WTC11 (cell line): ENCODE data around the gene IGFN1. TPM values are rescaled to one million over a fixed set of nuclear protein-coding genes. Genes with fewer than 3 reads are reported as not detected.

Source experiments
- ATAC-seq: fragments of 200-7000 bp; cut with Tn5 transposase; 2 replicates; pipeline ENCODE4 v1.10.0; 2021; ENCODE audit warnings: mild to moderate bottlenecking, moderate library complexity
- CTCF ChIA-PET: fragments of 300-600 bp; sonication (Branson Sonifier 250); formaldehyde crosslinking; loops from one replicate; lab custom pipeline; 2021; ENCODE audit warnings: antibody characterized with exemption; lab: Charles Lee
- POLR2A ChIA-PET: fragments of 350-600 bp; sonication (Branson Sonifier 250); formaldehyde crosslinking; loops from one replicate; lab custom pipeline; 2021; ENCODE audit warnings: antibody characterized with exemption; lab: Charles Lee
- DNase-seq: peaks from one replicate; pipeline ENCODE4 v3.0.0; 2021; ENCODE audit warnings: low spot score
- H3K27ac Mint-ChIP-seq: 2 replicates; pipeline ENCODE4 v1.8.0; 2021; ENCODE audit warnings: mixed read lengths
- H3K27me3 Mint-ChIP-seq: 2 replicates; pipeline ENCODE4 v1.8.0; 2021; ENCODE audit warnings: low read depth, mild to moderate bottlenecking, moderate library complexity, mixed read lengths
- H3K36me3 Mint-ChIP-seq: 2 replicates; pipeline ENCODE4 v1.8.0; 2021; ENCODE audit warnings: mixed read lengths
- H3K4me1 Mint-ChIP-seq: 2 replicates; pipeline ENCODE4 v1.8.0; 2022; ENCODE audit warnings: mixed read lengths
- H3K4me3 Mint-ChIP-seq: 2 replicates; pipeline ENCODE4 v1.8.0; 2021; ENCODE audit warnings: mild to moderate bottlenecking, moderate library complexity, mixed read lengths
- H3K9me3 Mint-ChIP-seq: 2 replicates; pipeline ENCODE4 v1.8.0; 2021; ENCODE audit warnings: mixed read lengths
- AFF4 ChIP-seq: sonication (generic); formaldehyde crosslinking; IDR thresholded peaks from 2 replicates; pipeline ENCODE4 v1.8.1; 2023; ENCODE audit warnings: mild to moderate bottlenecking, missing genetic modification reagents, borderline replicate concordance
- CREM ChIP-seq: sonication (generic); formaldehyde crosslinking; IDR thresholded peaks from 2 replicates; pipeline ENCODE4 v1.8.1; 2022; ENCODE audit warnings: mild to moderate bottlenecking, missing genetic modification reagents, moderate library complexity
- ETV6 ChIP-seq: sonication (generic); formaldehyde crosslinking; IDR thresholded peaks from 2 replicates; pipeline ENCODE4 v1.8.1; 2022; ENCODE audit warnings: mild to moderate bottlenecking, missing genetic modification reagents
- FOXP4 ChIP-seq: sonication (generic); formaldehyde crosslinking; IDR thresholded peaks from 2 replicates; pipeline ENCODE4 v1.8.0; 2022; ENCODE audit warnings: mild to moderate bottlenecking, missing genetic modification reagents
- GRHL2 ChIP-seq: fragments of 250-450 bp; sonication (Bioruptor Pico); IDR thresholded peaks from 2 replicates; pipeline ENCODE4 v1.8.0; 2022; ENCODE audit warnings: mild to moderate bottlenecking, moderate library complexity; ENCODE audit not compliant: insufficient replicate concordance, severe bottlenecking
- RELA ChIP-seq: sonication (generic); formaldehyde crosslinking; IDR thresholded peaks from 2 replicates; pipeline ENCODE4 v1.8.1; 2022; ENCODE audit warnings: missing genetic modification reagents, mild to moderate bottlenecking, borderline replicate concordance
- SP1 ChIP-seq: sonication (generic); formaldehyde crosslinking; conservative IDR thresholded peaks from 2 replicates; pipeline ENCODE4 v1.8.1; 2022; ENCODE audit warnings: missing genetic modification reagents
- TEAD1 ChIP-seq: sonication (generic); formaldehyde crosslinking; IDR thresholded peaks from 2 replicates; pipeline ENCODE4 v1.8.0; 2022; ENCODE audit warnings: mild to moderate bottlenecking, missing genetic modification reagents
- TEAD4 ChIP-seq: sonication (generic); formaldehyde crosslinking; IDR thresholded peaks from 2 replicates; pipeline ENCODE4 v1.8.0; 2022; ENCODE audit warnings: mild to moderate bottlenecking, missing genetic modification reagents
- ZBTB21 ChIP-seq: sonication (generic); formaldehyde crosslinking; IDR thresholded peaks from 2 replicates; pipeline ENCODE4 v1.8.1; 2023; ENCODE audit warnings: mild to moderate bottlenecking, missing genetic modification reagents, borderline replicate concordance
- ZNF138 ChIP-seq: sonication (generic); formaldehyde crosslinking; conservative IDR thresholded peaks from 2 replicates; pipeline ENCODE4 v1.8.1; 2022; ENCODE audit warnings: mild to moderate bottlenecking, moderate library complexity, missing genetic modification reagents
- ZNF671 ChIP-seq: fragments of 250-450 bp; sonication (Bioruptor Pico); IDR thresholded peaks from 2 replicates; pipeline ENCODE4 v1.8.0; 2021; ENCODE audit warnings: mild to moderate bottlenecking
- total RNA-seq: library from RNA; stranded (reverse); gene quantifications from 3 replicates; pipeline ENCODE4 v1.2.3, GENCODE V29; 2021
- TF ChIP-seq, protein P1 (sequence below): fragments of 250-450 bp; sonication (Bioruptor Pico); IDR thresholded peaks from 2 replicates; pipeline ENCODE4 v2.1.2; 2022; ENCODE audit warnings: mild to moderate bottlenecking, moderate library complexity
- TF ChIP-seq, protein P2 (sequence below): sonication (generic); formaldehyde crosslinking; IDR thresholded peaks from 2 replicates; pipeline ENCODE4 v1.8.1; 2022; ENCODE audit warnings: low read depth, mild to moderate bottlenecking, moderate library complexity, missing genetic modification reagents, borderline replicate concordance
- TF ChIP-seq, protein P3 (sequence below): fragments of 250-450 bp; sonication (Bioruptor Pico); IDR thresholded peaks from 2 replicates; pipeline ENCODE4 v1.9.0; 2021; ENCODE audit warnings: mild to moderate bottlenecking, borderline replicate concordance
- TF ChIP-seq, protein P4 (sequence below): sonication (generic); formaldehyde crosslinking; IDR thresholded peaks from 2 replicates; pipeline ENCODE4 v1.8.0; 2023; ENCODE audit warnings: missing genetic modification reagents, mild to moderate bottlenecking, borderline replicate concordance

IGFN1 gene
- total RNA-seq, 1 experiment from 2014 or later, result 0.11 TPM

DNA sequence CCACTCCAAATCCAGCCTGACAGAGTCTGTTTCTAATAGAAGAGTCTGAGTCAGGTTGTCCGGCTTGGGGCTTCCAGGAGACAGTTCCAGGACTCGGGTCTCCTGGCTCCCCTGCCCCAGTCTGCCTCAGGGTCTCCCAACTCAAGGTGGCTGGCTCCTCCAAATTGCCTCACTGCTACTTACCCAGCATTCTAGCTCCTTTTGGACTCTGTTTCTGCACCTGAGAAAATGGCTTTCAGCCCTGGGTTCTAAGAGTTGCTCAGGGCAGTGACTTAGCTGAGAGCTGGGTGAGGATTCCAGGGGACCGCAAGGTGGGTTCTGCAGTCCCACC lies 5.5 kb upstream of the IGFN1 start:
- ChIA-PET POLR2A (interaction anchor here (0.6 kb wide), 1 partner anchor 31 kb away, joined by 5 read pairs; the partner anchor contains the start of gene TMEM9), CTCF (interaction anchor here (0.6 to 1.8 kb wide), 9 partner anchors 10 to 66 kb away, joined by 3 to 6 read pairs (median 4); partner anchors contain the start of gene TMEM9)
- TF ChIP-seq, protein P1, sequence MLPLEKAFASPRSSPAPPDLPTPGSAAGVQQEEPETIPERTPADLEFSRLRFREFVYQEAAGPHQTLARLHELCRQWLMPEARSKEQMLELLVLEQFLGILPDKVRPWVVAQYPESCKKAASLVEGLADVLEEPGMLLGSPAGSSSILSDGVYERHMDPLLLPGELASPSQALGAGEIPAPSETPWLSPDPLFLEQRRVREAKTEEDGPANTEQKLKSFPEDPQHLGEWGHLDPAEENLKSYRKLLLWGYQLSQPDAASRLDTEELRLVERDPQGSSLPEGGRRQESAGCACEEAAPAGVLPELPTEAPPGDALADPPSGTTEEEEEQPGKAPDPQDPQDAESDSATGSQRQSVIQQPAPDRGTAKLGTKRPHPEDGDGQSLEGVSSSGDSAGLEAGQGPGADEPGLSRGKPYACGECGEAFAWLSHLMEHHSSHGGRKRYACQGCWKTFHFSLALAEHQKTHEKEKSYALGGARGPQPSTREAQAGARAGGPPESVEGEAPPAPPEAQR (CRISPR knock-in tag), result no peak
- TF ChIP-seq TEAD1 (CRISPR knock-in tag) (no peak), SP1 (CRISPR knock-in tag) (no peak), AFF4 (CRISPR knock-in tag) (no peak), RELA (CRISPR knock-in tag) (no peak), ETV6 (CRISPR knock-in tag) (no peak), CREM (CRISPR knock-in tag) (no peak), TEAD4 (CRISPR knock-in tag) (no peak), ZBTB21 (CRISPR knock-in tag) (no peak), ZNF138 (no peak)
- TF ChIP-seq, protein P2, sequence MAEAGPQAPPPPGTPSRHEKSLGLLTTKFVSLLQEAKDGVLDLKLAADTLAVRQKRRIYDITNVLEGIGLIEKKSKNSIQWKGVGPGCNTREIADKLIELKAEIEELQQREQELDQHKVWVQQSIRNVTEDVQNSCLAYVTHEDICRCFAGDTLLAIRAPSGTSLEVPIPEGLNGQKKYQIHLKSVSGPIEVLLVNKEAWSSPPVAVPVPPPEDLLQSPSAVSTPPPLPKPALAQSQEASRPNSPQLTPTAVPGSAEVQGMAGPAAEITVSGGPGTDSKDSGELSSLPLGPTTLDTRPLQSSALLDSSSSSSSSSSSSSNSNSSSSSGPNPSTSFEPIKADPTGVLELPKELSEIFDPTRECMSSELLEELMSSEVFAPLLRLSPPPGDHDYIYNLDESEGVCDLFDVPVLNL (CRISPR knock-in tag), result no peak
- TF ChIP-seq, protein P3, sequence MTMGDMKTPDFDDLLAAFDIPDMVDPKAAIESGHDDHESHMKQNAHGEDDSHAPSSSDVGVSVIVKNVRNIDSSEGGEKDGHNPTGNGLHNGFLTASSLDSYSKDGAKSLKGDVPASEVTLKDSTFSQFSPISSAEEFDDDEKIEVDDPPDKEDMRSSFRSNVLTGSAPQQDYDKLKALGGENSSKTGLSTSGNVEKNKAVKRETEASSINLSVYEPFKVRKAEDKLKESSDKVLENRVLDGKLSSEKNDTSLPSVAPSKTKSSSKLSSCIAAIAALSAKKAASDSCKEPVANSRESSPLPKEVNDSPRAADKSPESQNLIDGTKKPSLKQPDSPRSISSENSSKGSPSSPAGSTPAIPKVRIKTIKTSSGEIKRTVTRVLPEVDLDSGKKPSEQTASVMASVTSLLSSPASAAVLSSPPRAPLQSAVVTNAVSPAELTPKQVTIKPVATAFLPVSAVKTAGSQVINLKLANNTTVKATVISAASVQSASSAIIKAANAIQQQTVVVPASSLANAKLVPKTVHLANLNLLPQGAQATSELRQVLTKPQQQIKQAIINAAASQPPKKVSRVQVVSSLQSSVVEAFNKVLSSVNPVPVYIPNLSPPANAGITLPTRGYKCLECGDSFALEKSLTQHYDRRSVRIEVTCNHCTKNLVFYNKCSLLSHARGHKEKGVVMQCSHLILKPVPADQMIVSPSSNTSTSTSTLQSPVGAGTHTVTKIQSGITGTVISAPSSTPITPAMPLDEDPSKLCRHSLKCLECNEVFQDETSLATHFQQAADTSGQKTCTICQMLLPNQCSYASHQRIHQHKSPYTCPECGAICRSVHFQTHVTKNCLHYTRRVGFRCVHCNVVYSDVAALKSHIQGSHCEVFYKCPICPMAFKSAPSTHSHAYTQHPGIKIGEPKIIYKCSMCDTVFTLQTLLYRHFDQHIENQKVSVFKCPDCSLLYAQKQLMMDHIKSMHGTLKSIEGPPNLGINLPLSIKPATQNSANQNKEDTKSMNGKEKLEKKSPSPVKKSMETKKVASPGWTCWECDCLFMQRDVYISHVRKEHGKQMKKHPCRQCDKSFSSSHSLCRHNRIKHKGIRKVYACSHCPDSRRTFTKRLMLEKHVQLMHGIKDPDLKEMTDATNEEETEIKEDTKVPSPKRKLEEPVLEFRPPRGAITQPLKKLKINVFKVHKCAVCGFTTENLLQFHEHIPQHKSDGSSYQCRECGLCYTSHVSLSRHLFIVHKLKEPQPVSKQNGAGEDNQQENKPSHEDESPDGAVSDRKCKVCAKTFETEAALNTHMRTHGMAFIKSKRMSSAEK, result no peak
- Mint-ChIP-seq H3K27ac (no peak overlapping the region), H3K9me3 (no peaks in the 10 kb centered on the region), H3K36me3 (no peaks in the 10 kb centered on the region), H3K4me1 (peaks cover 9% of the 10 kb centered on the region), H3K4me3 (no peak overlapping the region), H3K27me3 (peaks cover 9% of the 10 kb centered on the region)
- ATAC-seq (no peak), DNase-seq (no peak)

DNA sequence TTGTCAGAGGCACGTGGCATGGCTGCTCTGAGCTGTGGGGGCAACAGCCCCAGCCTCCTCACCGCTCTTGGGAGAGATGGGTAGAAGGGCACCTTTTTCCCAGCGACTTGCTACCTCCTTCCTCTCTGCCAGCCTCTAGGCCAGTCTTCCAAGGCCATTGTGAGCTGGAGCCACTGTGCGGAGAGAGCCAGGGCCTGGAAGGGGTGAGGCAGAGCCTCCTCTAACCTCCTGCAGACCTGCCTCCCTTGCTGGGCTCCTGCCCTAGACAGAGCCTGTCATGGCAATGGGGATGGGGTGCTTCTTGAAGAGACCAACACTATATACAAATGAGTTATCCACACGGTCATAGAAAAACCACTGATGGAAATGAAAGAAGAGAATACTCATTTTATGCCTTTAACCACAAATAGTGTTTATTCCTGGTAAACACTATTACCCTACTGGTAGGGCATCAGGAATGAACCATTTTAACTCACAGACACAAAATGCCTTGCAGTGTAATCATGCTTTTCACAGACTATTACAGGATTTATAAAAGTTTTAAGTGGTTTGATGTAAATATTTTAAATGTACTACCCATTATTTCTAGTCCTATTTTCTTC lies 5.0 kb upstream of the IGFN1 start:
- Mint-ChIP-seq H3K4me3 (no peak overlapping the region), H3K4me1 (peaks cover 14% of the 10 kb centered on the region), H3K27me3 (peaks cover 4% of the 10 kb centered on the region), H3K36me3 (no peaks in the 10 kb centered on the region), H3K9me3 (no peaks in the 10 kb centered on the region), H3K27ac (no peak overlapping the region)
- DNase-seq (no peak), ATAC-seq (no peak)
- ChIA-PET POLR2A (no interaction called here), CTCF (interaction anchor here (0.7 to 1.8 kb wide), 4 partner anchors 17 to 66 kb away, joined by 3 to 6 read pairs (median 4); no protein-coding TSS in a partner anchor)
- TF ChIP-seq CREM (CRISPR knock-in tag), result no peak
- TF ChIP-seq, protein P4, sequence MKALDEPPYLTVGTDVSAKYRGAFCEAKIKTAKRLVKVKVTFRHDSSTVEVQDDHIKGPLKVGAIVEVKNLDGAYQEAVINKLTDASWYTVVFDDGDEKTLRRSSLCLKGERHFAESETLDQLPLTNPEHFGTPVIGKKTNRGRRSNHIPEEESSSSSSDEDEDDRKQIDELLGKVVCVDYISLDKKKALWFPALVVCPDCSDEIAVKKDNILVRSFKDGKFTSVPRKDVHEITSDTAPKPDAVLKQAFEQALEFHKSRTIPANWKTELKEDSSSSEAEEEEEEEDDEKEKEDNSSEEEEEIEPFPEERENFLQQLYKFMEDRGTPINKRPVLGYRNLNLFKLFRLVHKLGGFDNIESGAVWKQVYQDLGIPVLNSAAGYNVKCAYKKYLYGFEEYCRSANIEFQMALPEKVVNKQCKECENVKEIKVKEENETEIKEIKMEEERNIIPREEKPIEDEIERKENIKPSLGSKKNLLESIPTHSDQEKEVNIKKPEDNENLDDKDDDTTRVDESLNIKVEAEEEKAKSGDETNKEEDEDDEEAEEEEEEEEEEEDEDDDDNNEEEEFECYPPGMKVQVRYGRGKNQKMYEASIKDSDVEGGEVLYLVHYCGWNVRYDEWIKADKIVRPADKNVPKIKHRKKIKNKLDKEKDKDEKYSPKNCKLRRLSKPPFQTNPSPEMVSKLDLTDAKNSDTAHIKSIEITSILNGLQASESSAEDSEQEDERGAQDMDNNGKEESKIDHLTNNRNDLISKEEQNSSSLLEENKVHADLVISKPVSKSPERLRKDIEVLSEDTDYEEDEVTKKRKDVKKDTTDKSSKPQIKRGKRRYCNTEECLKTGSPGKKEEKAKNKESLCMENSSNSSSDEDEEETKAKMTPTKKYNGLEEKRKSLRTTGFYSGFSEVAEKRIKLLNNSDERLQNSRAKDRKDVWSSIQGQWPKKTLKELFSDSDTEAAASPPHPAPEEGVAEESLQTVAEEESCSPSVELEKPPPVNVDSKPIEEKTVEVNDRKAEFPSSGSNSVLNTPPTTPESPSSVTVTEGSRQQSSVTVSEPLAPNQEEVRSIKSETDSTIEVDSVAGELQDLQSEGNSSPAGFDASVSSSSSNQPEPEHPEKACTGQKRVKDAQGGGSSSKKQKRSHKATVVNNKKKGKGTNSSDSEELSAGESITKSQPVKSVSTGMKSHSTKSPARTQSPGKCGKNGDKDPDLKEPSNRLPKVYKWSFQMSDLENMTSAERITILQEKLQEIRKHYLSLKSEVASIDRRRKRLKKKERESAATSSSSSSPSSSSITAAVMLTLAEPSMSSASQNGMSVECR (CRISPR knock-in tag), result no peak
- no peak for TF ChIP-seq ZNF671 (CRISPR knock-in tag)
- no peak for TF ChIP-seq GRHL2 (CRISPR knock-in tag)
- no peak for TF ChIP-seq FOXP4 (CRISPR knock-in tag)
